ENCODE results near the gene RAB8A. TPM values are rescaled to one million over a fixed set of nuclear protein-coding genes. Genes with fewer than 3 reads are reported as not detected.

RAB8A gene
- polyA plus RNA-seq, 12 donors, result 18.9 to 90.2 (median 34.4) TPM; not detected in 1

DNA sequence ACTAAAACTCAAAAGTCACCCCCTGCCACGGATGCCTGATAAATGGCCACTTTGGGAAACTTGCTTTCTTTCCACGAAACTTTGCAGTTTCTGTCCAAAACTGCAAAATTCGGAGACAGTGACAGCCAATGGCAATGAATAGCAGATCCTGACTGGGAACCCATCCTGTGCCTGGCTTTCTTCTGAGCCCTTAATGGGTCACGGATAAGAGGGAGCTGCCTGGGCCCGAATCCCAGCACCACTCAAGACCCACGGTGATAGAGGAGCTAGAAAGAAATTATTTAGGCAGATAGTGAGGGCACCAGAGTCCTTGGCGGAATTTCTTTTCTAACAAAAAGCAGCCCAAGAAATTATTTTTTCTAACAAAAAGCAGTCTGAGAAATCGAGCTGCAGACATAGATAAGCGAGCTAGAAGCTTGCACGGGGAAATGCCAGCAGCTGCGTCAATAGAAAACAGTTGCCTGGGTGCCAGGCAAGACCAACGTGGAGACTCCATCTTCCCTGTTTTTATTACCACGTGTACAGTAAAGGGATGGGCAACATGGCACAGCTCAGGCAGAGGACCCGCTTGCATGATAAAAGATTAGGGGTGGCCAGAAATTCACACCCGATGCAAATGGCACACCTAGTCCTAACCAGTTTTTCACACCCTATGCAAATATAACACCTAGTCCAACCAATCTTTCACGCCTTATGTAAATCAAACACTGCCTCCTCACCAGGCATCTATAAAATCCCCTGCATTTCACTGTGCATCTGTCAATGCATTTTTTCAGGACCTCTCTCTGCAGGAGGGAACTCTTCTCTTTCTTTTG lies 24.7 kb downstream of the RAB8A start:
- no peak for DNase-seq

DNA sequence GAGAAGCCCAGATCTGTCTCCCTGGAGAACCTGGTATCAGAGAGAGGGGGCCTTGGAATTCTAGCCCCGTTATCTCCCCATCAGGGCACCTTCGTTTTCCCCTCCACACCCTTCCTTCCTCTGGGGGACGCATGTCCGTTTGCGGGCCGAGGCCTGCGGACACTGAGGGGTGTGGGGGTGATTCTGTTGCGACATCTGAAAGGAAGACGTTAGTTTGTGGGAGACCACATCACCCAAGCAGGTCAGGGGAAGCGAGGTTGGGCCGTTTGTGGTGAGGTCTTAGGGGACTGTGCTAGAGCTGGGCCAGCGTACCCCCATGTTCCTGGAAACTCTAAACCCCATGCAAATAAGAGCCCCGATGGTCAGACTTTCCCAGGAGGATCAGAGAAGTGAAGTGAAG lies 28.1 kb downstream of the RAB8A start:
- DNase-seq, result no peak

DNA sequence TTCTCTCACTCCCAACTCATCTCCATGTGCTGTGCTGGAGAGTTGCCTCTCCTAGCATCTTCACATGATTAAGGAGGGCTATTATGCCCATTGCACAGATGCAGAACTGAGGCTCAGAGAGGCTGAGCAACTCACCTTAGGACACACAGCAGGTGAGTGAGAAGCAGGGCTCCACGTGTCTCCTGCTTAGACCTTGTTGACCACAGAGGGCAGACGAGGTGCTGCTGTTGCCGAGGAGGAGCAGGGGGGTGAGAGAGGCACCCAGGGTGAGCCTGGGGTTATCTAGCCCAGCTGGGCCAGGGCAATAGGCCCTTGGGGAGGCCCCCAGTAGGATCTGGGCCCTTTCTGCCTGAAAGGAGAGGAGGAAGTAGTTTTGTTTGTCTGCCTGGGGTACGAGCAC lies 29.4 kb downstream of the RAB8A start:
- DNase-seq, result no peak

DNA sequence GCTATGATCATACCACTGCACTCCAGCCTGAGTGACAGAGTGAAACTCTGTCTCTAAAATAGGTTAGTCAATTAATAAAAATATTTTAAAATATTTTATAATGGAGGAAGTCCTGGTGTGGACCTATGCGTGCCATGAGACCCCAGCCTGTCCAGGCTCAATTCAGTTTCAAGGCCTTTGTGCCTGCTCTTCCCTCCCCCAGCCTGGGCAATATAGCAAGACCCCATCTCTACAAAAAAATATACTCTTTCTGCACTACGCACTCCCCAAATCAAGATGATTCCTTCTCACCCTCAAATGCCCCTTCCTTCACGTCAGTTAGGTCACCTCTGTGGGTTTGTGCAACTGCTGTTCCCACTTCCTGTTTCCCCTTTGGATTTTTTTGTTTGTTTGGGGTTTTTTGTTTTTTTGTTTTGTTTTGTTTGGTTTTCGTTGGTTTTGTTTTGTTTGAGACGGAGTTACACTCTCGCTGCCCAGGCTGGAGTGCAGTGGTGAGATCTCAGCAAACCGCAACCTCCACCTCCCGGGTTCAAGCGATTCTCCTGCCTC lies 30.4 kb downstream of the RAB8A start:
- DNase-seq, result no peak

DNA sequence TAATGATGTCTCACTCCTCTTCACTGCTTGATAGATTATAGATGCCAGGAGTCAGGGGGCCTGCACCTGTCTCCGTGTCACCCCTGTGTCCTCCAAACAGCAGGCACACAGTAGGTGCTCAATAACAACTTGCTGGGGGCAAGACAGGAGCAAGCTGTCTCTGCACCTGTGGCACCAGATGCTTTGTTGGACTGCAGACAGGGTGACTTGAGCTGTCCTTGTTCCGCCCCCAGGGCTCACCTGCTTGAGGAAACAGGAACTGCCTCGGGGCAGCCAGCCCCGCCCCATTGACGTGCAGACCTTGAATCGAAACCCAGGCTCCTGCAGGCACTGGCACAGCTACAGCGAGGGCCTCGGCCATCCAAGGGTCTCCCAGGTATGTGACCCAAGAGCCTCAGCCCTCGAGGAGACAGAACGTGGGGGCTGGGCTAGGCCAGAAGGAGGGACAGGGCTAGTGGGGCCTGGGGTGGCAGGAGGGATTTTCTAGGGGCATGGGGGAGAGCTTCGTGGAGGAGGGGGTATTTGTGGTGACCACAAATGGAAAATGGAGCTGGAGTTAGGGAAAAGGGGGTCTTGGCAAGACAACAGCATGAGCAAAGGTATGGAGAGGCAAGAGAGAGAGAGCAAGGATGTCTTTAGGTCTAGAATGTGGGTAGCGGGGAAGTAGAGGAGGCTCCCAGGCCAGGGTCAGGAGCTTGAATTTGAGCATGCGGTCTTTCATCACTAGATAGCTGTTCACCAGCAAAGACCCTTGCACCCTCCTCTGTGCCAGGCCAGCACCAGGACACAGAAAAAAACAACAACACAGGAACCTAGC lies 31.9 kb downstream of the RAB8A start, which contains the start of gene HSH2D:
HSH2D (plus strand) TSS at position 287 of the 817 bp plus-strand sequence. CDS start 5,066 bp downstream, outside the sequence.
- DNase-seq, result no peak

DNA sequence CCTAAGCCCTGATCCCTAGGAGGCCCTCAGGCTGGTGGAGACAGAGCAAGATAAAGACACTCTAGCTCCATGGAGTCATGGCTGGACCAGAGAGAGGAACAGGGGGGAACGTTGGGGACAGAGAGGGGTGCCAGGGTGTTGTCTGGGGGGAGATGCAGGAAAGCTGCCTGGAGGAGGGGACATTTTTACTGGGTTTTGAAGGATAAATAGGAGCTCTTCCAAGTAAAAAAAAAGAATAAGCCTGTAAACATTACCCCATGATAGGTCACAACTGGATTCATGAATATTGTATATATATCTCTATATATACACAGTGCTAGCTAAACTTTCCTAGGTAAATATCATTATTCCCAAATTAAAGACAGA lies 32.5 kb downstream of the RAB8A start:
- no peak for DNase-seq

DNA sequence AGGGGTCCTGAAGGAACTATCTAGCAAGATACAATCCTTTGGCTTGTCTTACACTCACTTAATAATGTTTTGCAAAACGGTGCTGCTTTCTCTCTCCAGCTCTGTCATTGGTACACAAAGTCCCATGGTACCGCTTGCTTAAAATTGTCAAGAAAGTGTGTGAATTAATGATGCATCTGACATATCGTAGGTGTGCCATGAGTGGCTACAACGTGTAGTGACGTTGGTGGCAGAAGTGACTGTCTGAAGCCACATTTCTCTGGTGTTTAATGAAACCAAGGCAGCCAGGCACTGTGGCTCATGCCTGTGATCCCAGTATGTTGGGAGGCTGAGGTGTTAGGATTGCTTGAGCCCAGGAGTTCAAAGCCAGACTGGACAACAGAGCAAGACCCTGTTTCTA lies 34.4 kb downstream of the RAB8A start:
- no peak for DNase-seq

DNA sequence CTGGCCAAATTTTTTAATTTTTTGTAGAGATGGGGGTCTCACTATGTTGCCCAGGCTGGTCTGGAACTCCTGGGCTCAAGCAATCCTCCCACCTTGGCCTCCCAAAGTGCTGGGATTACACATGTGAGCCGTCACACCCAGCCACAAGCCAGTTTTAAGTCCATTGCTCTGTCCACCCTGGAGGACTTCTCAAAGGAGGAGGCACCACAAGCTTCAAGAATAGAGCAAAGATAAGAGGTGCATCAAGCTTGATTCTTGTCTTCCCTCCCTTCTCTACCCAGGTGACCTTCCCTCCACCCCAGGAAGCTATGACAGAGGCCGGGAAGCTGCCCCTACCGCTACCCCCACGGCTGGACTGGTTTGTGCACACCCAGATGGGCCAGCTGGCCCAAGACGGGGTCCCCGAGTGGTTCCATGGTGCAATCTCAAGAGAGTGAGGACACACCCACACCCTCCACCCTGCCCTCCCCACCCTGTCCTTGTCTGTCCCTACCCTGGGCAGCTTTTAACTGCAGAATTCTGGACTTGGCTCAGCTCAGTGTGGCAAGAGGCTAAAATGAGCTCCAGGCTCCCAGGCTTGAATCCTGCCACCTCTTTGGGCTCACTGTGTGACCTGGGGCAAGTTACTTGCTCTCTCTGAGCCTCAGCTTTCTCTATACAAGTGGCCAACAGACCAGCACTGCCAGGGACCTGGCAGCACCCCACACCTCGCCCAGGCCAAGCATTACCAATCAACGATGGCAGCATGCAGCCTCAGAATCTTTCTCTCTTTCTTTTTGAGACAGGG lies 36.9 kb downstream of the RAB8A start:
- DNase-seq, result no peak

DNA sequence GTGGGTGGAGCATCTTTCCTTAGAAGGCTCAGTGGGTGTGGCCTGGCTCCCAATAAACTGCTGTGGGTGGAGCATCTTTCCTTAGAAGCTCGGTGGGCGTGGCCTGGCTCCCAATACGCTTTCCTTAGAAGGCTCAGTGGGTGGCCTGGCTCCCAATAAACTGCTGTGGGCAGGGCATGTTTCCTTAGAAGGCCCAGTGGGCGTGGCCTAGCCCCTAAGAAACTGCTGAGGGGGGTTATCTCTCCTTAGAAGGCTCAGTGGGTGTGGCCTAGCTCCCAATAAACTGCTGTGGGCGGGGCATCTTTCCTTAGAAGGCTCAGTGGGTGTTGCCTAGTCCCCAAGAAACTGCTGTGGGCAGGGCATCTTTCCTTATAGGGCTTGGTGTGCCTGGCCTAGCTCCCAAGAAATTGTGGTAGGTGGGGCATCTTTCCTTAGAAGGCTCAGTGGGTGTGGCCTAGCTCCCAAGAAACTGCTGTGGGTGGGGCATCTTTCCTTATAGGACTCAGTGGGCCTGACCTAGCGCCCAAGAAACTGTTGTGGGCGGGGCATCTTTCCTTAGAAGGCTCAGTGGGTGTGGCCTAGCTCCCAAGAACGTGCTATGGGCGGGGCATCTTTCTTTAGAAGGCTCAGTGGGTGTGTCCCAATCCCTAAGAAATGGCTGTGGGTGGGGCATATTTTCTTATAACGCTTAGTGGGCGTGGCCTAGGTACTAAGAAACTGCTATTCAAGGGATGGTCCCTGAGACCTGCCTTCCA lies 42.1 kb downstream of the RAB8A start:
- DNase-seq, result no peak

DNA sequence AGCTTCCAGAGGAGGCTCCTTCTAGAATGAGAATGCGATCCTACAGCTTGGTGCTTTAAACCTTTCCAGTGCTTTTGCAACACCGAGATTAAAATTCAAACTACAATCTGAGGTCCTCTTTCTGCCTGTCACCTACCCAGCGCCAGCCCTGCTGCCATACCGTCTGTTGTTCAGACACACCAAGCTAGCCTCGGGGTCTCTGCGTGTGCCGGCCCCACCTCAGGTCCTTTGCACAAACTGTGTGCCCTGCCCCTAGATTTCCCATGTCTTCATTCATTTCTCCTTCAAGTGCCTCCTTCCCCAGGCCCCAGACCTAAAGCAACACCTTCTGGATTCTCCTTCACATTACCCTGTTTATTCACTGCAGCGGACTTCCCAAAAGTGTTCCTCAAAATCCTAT lies 42.9 kb downstream of the RAB8A start:
- DNase-seq, result no peak

DNA sequence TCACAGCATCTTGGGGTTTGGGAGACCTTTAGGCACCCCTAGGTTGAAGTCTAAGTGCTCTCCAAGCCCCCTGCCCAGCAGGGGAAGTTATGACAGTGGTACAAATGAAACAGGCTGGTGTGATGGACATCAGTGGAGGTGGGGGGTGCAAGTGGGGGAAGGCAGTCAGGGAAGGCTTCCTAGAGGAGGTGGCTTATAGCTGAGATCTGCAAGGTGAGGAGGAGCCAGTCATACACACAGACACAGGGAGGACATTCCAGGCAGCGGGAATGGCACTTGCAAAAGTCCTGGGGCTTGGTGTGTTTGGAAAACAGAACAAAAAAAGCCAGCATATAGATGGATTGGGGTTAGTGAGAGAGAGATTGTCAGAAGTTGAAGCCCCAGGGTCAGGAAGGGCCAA lies 43.4 kb downstream of the RAB8A start:
- DNase-seq, result no peak

DNA sequence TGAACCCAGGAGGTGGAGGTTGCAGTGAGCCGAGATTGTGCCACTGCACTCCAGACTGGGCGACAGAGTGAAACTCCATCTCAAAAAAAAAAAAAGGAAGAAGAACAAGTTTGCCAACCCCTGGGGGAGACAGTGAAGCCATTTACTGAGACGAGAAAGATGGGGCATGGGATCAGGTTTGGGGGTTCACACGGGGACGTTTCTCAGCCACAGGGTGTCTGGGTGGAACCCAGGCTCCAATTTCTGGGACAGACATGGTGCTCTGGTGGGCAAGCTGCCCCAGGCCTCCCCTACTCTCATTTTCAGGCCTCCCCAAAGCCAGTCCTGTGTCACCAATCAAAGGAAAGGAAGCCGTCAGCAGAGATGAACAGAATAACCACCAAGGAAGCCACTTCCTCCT lies 45.2 kb downstream of the RAB8A start:
- no peak for DNase-seq

DNA sequence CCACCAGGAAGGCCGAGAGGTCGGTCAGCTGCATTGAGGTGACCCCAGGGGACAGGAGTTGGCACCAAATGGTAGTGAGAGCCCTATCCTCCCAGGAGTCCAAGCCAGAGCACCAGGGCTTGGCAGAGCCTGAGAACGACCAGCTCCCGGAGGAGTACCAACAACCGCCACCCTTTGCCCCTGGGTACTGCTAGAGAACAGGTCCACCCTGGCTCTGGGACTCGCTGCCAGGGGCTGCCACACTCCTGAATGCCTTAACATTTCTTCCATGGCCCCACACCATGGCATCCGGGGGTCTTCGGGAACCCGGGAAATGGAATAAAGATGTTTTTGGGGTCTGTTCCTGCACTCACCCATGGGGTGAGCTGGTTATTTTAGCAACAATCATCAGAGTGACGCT lies 45.9 kb downstream of the RAB8A start:
- DNase-seq, result no peak

DNA sequence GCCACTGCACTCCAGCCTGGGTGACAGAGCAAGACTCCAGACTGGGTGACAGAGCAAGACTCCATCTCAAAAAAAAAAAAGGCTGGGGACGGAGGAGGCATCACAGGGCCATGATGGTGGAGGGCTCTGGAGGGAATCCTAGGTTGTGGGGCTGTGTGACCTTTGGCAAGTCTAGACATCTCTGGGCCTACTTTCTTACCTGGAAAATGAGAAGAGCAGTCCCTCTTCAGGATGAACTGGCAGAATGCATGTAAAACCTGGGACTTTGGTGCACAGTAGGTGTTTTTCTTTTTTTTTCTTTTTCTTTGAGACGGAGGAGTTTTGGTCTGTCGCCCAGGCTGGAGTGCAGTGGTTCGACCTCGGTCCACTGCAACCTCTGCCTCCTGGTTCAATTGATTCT lies 48.0 kb downstream of the RAB8A start:
- no peak for DNase-seq

DNA sequence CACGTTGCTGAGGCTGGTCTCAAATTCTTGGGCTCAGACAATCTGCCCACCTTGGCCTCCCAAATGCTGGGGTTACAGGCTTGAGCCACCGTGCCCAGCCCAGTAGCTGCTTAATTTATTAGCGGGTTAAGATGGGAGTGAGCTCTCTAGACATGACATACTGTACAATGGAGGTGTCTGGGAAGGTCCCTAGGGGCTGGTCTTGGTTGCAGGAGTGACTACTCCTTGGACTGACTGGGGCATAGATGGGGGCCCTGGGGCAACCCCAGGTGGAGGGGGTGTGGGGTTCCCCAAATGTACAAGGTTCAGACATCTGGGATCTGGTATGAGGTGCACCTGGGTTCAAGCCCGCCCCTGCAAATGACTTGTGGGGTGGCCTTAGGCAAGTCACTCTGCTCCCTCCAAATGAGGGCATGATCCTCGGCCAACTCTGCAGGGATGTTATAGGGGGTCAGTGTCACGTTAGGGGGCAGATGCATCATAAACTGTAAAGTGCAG lies 48.8 kb downstream of the RAB8A start:
- DNase-seq, result no peak

DNA sequence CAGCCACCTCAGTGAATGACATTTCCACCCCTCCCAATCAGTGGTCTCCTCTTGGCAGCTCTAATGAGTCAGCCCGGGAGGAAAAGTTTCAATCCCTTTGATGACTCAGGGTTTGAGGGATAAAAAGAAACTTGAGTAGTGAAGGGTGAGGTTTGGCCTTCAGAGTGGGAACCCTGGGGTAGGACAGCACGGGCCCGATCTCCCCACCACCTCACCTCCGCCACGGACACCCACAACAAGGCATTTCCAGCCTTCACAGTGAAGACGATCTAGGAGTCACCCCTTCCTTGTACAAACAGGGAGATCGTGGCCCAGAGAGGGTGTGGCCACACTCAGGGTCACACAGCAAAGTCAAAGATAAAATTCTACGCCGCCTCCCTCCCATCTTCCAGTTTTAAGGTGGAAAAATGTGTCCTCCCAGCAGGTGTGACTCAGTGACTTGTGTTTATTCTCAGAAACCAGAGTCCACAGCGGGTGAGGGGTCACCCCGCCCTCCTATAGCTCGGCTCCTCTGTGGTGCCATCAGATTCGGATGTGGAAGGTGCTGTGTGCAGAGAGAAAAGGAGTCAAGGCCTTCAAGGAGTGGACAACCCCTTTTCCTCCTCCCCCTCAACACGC lies 49.4 kb downstream of the RAB8A start:
- no peak for DNase-seq

DNA sequence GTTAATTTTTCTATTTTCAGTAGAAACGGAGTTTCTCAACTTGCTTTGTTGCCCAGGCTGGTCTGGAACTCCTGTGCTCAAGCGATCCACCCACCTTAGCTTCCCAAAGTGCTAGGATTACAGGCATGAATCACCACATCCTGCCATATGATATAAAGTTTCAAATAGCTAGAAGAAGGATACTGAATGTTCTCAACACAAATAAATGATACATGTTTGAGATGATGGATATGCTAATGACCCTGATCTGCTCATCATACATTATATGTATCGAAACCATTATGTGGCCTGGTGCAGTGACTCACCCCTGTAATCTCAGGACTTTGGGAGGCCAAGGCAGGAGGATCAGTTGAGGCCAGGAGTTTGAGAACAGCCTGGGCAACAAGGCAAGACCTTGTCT lies 50.2 kb downstream of the RAB8A start:
- no peak for DNase-seq

DNA sequence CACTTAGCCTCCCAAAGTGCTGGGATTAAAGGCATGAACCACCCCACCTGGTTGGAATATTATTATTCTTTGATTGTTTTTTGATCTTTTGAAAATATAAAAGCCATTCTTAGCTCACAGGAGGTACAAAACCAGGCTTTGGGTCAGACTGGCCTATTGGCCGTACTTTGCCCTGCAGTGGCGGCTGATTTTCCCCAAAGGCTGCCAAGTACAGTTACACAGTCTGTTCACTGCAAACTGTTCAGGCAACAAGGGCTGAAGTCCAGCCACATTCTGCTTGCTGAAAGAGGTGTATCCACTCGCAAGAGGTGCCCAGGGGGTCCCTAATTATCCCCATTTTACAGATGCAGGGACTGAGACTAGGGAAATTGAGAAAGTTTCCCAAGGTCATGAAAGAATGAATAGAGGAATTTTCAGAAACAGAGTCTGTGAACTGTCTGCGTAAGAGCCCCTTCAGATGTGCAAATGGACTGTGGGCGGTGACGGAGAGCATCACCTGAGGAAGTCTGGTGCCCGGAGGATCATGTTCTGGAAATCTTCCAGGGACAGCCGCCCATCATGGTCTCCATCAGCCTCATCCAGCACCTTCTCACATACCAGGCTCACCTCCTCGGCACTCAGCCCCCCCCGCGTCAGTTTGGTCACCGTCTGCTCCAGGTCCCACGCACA lies 52.7 kb downstream of the RAB8A start:
- no peak for DNase-seq

DNA sequence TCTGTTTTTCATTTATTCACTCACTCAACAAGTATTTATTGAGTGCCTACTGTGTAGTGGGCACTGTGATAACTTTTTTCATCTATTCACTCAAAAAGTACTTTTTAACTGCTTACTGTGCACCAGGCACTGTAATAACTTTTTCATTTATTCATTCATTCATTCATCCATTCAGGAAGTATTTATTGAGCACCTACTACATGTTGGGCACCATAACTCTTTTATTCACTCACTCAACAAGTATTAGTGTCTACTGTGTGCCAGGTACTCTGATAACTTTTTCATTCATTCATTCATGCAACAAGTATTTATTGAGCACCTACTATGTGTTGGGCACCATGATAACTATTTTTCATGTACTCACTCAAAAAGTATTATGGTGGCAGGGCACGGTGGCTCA lies 54.7 kb downstream of the RAB8A start:
- no peak for DNase-seq

DNA sequence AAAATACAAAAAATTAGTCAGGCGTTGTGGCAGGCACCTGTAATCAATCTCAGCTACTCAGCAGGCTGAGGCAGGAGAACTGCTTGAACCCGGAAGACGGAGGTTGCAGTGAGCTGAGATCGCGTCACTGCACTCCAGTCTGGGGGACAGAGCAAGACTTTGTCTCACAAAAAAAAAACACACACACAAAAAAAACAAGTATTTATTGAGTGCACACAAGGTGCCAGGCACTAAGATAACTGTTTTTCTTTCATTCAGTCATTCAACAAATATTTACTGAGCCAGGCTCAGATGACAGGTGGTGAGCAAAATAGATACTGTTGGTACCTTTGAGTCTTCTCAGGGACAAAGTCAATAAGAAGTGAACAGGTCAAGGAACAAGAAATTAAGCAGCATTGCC lies 55.4 kb downstream of the RAB8A start:
- no peak for DNase-seq

Data from muscle of arm (tissue), 12 donors.